IMR-90 (cell line): ENCODE measurements around the gene RASGRF1.

Experiments
- BHLHE40 ChIP-seq: fragments of 150-350 bp; IDR thresholded peaks from 2 replicates; pipeline ENCODE4 v1.6.1; 2016; ENCODE audit warnings: mild to moderate bottlenecking, low read depth, low read length
- CEBPB ChIP-seq: IDR thresholded peaks from 2 replicates; pipeline ENCODE4 v1.6.1; 2012; ENCODE audit warnings: low read depth, low read length, improper control_type of control experiment
- CHD1 ChIP-seq: IDR thresholded peaks from 2 replicates; pipeline ENCODE4 v1.6.1; 2012; ENCODE audit warnings: low read depth, low read length, improper control_type of control experiment
- CTCF ChIP-seq: conservative IDR thresholded peaks from 2 replicates; pipeline ENCODE4 v1.5.1; 2012; ENCODE audit warnings: mild to moderate bottlenecking, low read depth, low read length, improper control_type of control experiment
- ELK1 ChIP-seq: fragments of 150-350 bp; IDR thresholded peaks from 2 replicates; pipeline ENCODE4 v1.6.1; 2016; ENCODE audit warnings: low read depth, mild to moderate bottlenecking, low read length, moderate library complexity, borderline replicate concordance
- FOS ChIP-seq: fragments of 150-350 bp; IDR thresholded peaks from 2 replicates; pipeline ENCODE4 v1.6.1; 2016; ENCODE audit warnings: low read depth, low read length
- MAFK ChIP-seq: IDR thresholded peaks from 2 replicates; pipeline ENCODE4 v1.6.1; 2012; ENCODE audit warnings: low read depth, low read length, improper control_type of control experiment
- MAZ ChIP-seq: IDR thresholded peaks from 2 replicates; pipeline ENCODE4 v1.6.1; 2012; ENCODE audit warnings: low read depth, mild to moderate bottlenecking, low read length, improper control_type of control experiment, moderate library complexity, borderline replicate concordance
- MXI1 ChIP-seq: IDR thresholded peaks from 2 replicates; pipeline ENCODE4 v1.6.1; 2012; ENCODE audit warnings: low read depth, mild to moderate bottlenecking, low read length, moderate library complexity, borderline replicate concordance
- POLR2A ChIP-seq: IDR thresholded peaks from 2 replicates; pipeline ENCODE4 v1.6.1; 2012; ENCODE audit warnings: mild to moderate bottlenecking, low read depth, low read length
- RAD21 ChIP-seq: IDR thresholded peaks from 2 replicates; pipeline ENCODE4 v1.6.1; 2012; ENCODE audit warnings: low read length, improper control_type of control experiment
- RFX5 ChIP-seq: IDR thresholded peaks from 2 replicates; pipeline ENCODE4 v1.8.0; 2012; ENCODE audit warnings: low read depth, mild to moderate bottlenecking, low read length, moderate library complexity
- SMC3 ChIP-seq: fragments of 150-350 bp; IDR thresholded peaks from 2 replicates; pipeline ENCODE4 v1.6.1; 2016; ENCODE audit warnings: low read depth, mild to moderate bottlenecking, antibody characterized with exemption, low read length, moderate library complexity
- USF2 ChIP-seq: fragments of 150-350 bp; IDR thresholded peaks from 2 replicates; pipeline ENCODE4 v1.6.1; 2017; ENCODE audit warnings: mild to moderate bottlenecking, antibody characterized with exemption, low read length, low read depth

GRCh38 chr15:79078763-79079410, 11.7 kb downstream of the RASGRF1 start:
- TF ChIP-seq CTCF (no peak), POLR2A (no peak), SMC3 (no peak), MXI1 (no peak), MAZ (no peak), MAFK (no peak), RAD21 (no peak), CHD1 (no peak), BHLHE40 (no peak), RFX5 (no peak), USF2 (no peak), CEBPB (no peak), ELK1 (no peak), FOS (no peak)
